OCI-LY7 (cell line): Measurements from ENCODE around the gene SPINK5. TPM values are rescaled to one million over a fixed set of nuclear protein-coding genes. Genes with fewer than 3 reads are reported as not detected.

Source experiments
- BruUV-seq: library from RNA; stranded (reverse); fragments of 400-500 nt; replicated peaks from 2 replicates; lab custom pipeline; 2021; lab: Mats Ljungman, UMichigan
- CTCF ChIA-PET: fragments of 300-600 bp; sonication (Branson Sonifier 250); formaldehyde crosslinking; loops from one replicate; lab custom pipeline; 2022; ENCODE audit warnings: antibody characterized with exemption; ENCODE audit not compliant: unreplicated experiment; lab: Charles Lee
- POLR2A ChIA-PET: fragments of 300-600 bp; sonication (Branson Sonifier 250); formaldehyde crosslinking; loops from one replicate; lab custom pipeline; 2022; ENCODE audit warnings: antibody characterized with exemption; lab: Charles Lee
- DNase-seq: peaks from one replicate; pipeline ENCODE4 v3.0.0-alpha.2; 2015; ENCODE audit warnings: low spot score
- H2AFZ ChIP-seq: fragments of 200-600 bp; sonication (generic), shearing (Covaris generic); 2 replicates; pipeline ENCODE4 v1.6.1; 2014; ENCODE audit warnings: mild to moderate bottlenecking, antibody characterized with exemption, low read length, moderate library complexity
- H3K27ac ChIP-seq: fragments of 200-600 bp; sonication (generic); 2 replicates; pipeline ENCODE4 v1.5.1; 2014; ENCODE audit warnings: mixed run types, low read depth, mild to moderate bottlenecking, moderate library complexity, low read length, inconsistent platforms; ENCODE audit not compliant: poor library complexity, severe bottlenecking
- H3K36me3 ChIP-seq: fragments of 200-600 bp; sonication (generic); 2 replicates; pipeline ENCODE4 v1.6.1; 2014; ENCODE audit warnings: mild to moderate bottlenecking, antibody characterized with exemption, low read length, moderate library complexity, mixed read lengths; ENCODE audit not compliant: insufficient read depth
- H3K4me1 ChIP-seq: fragments of 200-600 bp; sonication (generic); 2 replicates; pipeline ENCODE4 v1.5.1; 2014; ENCODE audit warnings: mild to moderate bottlenecking, low read length; ENCODE audit not compliant: insufficient read depth, poor library complexity, severe bottlenecking
- H3K4me2 ChIP-seq: fragments of 200-600 bp; sonication (generic); 2 replicates; pipeline ENCODE4 v1.6.1; 2014; ENCODE audit warnings: mild to moderate bottlenecking, low read length
- H3K4me3 ChIP-seq: fragments of 200-600 bp; sonication (generic); 2 replicates; pipeline ENCODE4 v1.5.1; 2014; ENCODE audit warnings: mild to moderate bottlenecking, low read depth, low read length; ENCODE audit not compliant: poor library complexity, severe bottlenecking
- H3K79me2 ChIP-seq: fragments of 200-600 bp; sonication (generic); 2 replicates; pipeline ENCODE4 v1.6.1; 2016; ENCODE audit warnings: low read depth, mild to moderate bottlenecking, low read length, moderate library complexity, mixed read lengths; ENCODE audit not compliant: insufficient read depth
- H3K9me2 ChIP-seq: fragments of 200-600 bp; sonication (generic); 2 replicates; pipeline ENCODE4 v1.6.1; 2016; ENCODE audit warnings: mild to moderate bottlenecking, low read length, mixed read lengths; ENCODE audit not compliant: insufficient read depth
- H3K9me3 ChIP-seq: fragments of 200-600 bp; sonication (generic); 2 replicates; pipeline ENCODE4 v1.6.1; 2014; ENCODE audit warnings: mild to moderate bottlenecking, mixed run types, low read length, mixed read lengths
- H4K20me1 ChIP-seq: fragments of 200-600 bp; sonication (generic); 2 replicates; pipeline ENCODE4 v1.6.1; 2014; ENCODE audit warnings: mild to moderate bottlenecking, antibody characterized with exemption, low read length, moderate library complexity, mixed read lengths; ENCODE audit not compliant: insufficient read depth
- CTCF ChIP-seq: fragments of 200-600 bp; sonication (generic); conservative IDR thresholded peaks from 2 replicates; pipeline ENCODE4 v1.5.1; 2014; ENCODE audit warnings: mild to moderate bottlenecking, antibody characterized with exemption, low read length, moderate library complexity, mixed read lengths
- EZH2phosphoT487 ChIP-seq: fragments of 200-600 bp; sonication (generic); IDR thresholded peaks from 2 replicates; pipeline ENCODE4 v1.6.1; 2018; ENCODE audit warnings: low read depth, borderline replicate concordance, mild to moderate bottlenecking, mixed run types, antibody characterized with exemption, low read length, moderate library complexity, mixed read lengths
- intact Hi-C: fragments of 100-400 bp; cut with micrococcal nuclease; formaldehyde crosslinking; loops from one replicate; pipeline ENCODE4 v1.10.0; 2022; ENCODE audit not compliant: unreplicated experiment
- total RNA-seq, 2 experiments: library from RNA; depleted of rRNA in 1 of 2; stranded (reverse); fragments of >200 nt in 1 of 2; shearing (Covaris generic) in 1 of 2; gene quantifications; 2 replicates each; pipeline ENCODE4 v1.2.3, GENCODE V29; 2014 to 2022

Gene SPINK5
- total RNA-seq, 2 experiments from 2014 or later = not detected

GRCh38 chr5:148075529-148075928 lies 11.7 kb downstream of the SPINK5 start:
- no peaks in the 10 kb centered on the region for H3K36me3 ChIP-seq
- no peaks in the 10 kb centered on the region for H4K20me1 ChIP-seq
- ChIA-PET CTCF (no interaction called here), POLR2A (no interaction called here)
- H3K4me2 ChIP-seq = no peak overlapping the region
- no peak overlapping the region for H3K4me3 ChIP-seq
- no TSS peak for BruUV-seq
- H3K9me3 ChIP-seq = no peaks in the 10 kb centered on the region
- DNase-seq = no peak
- H2AFZ ChIP-seq = no peak overlapping the region
- H3K79me2 ChIP-seq = no peaks in the 10 kb centered on the region
- H3K9me2 ChIP-seq = no peaks in the 10 kb centered on the region
- intact Hi-C loops = no loop called here
- no peak for TF ChIP-seq CTCF
- TF ChIP-seq EZH2phosphoT487 = no peak
- H3K27ac ChIP-seq = no peak overlapping the region
- no peaks in the 10 kb centered on the region for H3K4me1 ChIP-seq

DNA sequence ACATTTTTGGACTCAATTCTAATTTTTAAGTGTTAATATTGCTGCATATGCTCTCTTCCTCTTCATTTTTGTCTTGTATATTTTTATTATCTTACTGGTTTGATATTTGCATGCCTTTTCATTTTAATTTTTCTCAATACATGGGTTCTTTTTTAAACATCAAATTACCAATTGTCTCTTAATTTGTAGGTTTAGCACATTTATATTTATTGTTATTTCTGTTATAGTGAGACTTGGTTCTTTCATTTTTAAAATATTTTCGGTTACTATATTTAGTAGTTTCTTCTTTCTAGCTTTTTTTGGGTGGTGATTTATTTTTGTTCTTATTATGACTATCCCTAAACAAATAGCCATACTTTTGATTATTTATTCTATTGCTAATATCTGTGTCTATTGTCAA lies 19.4 kb downstream of the SPINK5 start:
- CTCF ChIA-PET = no interaction called here
- Histone ChIP-seq H3K79me2 (no peaks in the 10 kb centered on the region), H4K20me1 (no peaks in the 10 kb centered on the region; the same call in 1 of the 2 replicates), H3K4me3 (no peak overlapping the region), H3K9me2 (no peaks in the 10 kb centered on the region), H2AFZ (no peak overlapping the region), H3K36me3 (no peaks in the 10 kb centered on the region), H3K4me1 (no peaks in the 10 kb centered on the region), H3K27ac (no peak overlapping the region), H3K4me2 (no peak overlapping the region), H3K9me3 (no peaks in the 10 kb centered on the region)
- DNase-seq = no peak
- no TSS peak for BruUV-seq
- intact Hi-C loops = no loop called here
- POLR2A ChIA-PET = no interaction called here
- no peak for TF ChIP-seq EZH2phosphoT487
- no peak for TF ChIP-seq CTCF

GRCh38 chr5:148084269-148084668 lies 20.5 kb downstream of the SPINK5 start:
- no peaks in the 10 kb centered on the region for H3K9me2 ChIP-seq
- no peak overlapping the region for H2AFZ ChIP-seq
- no peak overlapping the region for H3K4me3 ChIP-seq
- H3K9me3 ChIP-seq = no peaks in the 10 kb centered on the region
- H3K79me2 ChIP-seq = no peaks in the 10 kb centered on the region
- ChIA-PET CTCF (no interaction called here), POLR2A (interaction anchor here (0.7 kb wide), 1 partner anchor 229 kb away, joined by 3 read pairs; no protein-coding TSS in a partner anchor)
- H3K27ac ChIP-seq = no peak overlapping the region
- no peaks in the 10 kb centered on the region; the same call in 1 of the 2 replicates for H4K20me1 ChIP-seq
- TF ChIP-seq CTCF (no peak), EZH2phosphoT487 (no peak)
- no peak overlapping the region for H3K4me2 ChIP-seq
- no peaks in the 10 kb centered on the region for H3K4me1 ChIP-seq
- intact Hi-C loops = no loop called here
- no peaks in the 10 kb centered on the region for H3K36me3 ChIP-seq
- no peak for DNase-seq
- BruUV-seq = no TSS peak
